H1 (cell line): ENCODE data around the gene GPR176. TPM values are rescaled to one million over a fixed set of nuclear protein-coding genes. Genes with fewer than 3 reads are reported as not detected.

Source experiments
- CTCF ChIA-PET: fragments of 300-600 bp; sonication (Branson Sonifier 250); formaldehyde crosslinking; loops from one replicate; lab custom pipeline; 2021; ENCODE audit not compliant: partially characterized antibody; lab: Charles Lee
- POLR2A ChIA-PET: fragments of 300-600 bp; sonication (Branson Sonifier 250); formaldehyde crosslinking; loops from one replicate; lab custom pipeline; 2021; ENCODE audit warnings: inconsistent platforms; ENCODE audit not compliant: partially characterized antibody; lab: Charles Lee
- DNase-seq, 2 experiments: peaks; one replicate each; pipeline versions ENCODE4 v3.0.0 to v3.0.0-alpha.2; 2010 to 2022; ENCODE audit warnings: low spot score in 2 of 2, low read depth in 1 of 2, mixed read lengths in 1 of 2
- FAIRE-seq: peaks from 2 replicates; lab custom pipeline; 2011; peaks lifted over from hg19 to GRCh38; lab: Jason Lieb, UNC
- H2AFZ ChIP-seq: 2 replicates; pipeline ENCODE4 v1.8.1; 2012; ENCODE audit warnings: low read length, inconsistent platforms
- H2AK5ac ChIP-seq: 2 replicates; pipeline ENCODE4 v1.6.1; 2013; ENCODE audit warnings: low read depth, low read length
- H2BK120ac ChIP-seq: replicated peaks from 2 replicates; pipeline ENCODE3; 2013; ENCODE audit warnings: low read depth, low read length, inconsistent platforms
- H2BK12ac ChIP-seq: 2 replicates; pipeline ENCODE4 v1.6.1; 2013; ENCODE audit warnings: low read depth, low read length
- H2BK15ac ChIP-seq: 2 replicates; pipeline ENCODE4 v1.6.1; 2013; ENCODE audit warnings: low read length
- H2BK20ac ChIP-seq: 2 replicates; pipeline ENCODE4 v1.6.1; 2013; ENCODE audit warnings: low read length
- H2BK5ac ChIP-seq: 2 replicates; pipeline ENCODE4 v1.6.1; 2013; ENCODE audit warnings: low read depth, low read length
- H3K14ac ChIP-seq: 2 replicates; pipeline ENCODE4 v1.6.1; 2013; ENCODE audit warnings: inconsistent platforms; ENCODE audit not compliant: insufficient read length
- H3K18ac ChIP-seq: 2 replicates; pipeline ENCODE4 v1.6.1; 2013; ENCODE audit warnings: low read length; ENCODE audit errors: extremely low read depth
- H3K23ac ChIP-seq: 2 replicates; pipeline ENCODE4 v1.6.1; 2013; ENCODE audit warnings: inconsistent platforms; ENCODE audit not compliant: insufficient read length
- H3K23me2 ChIP-seq: 2 replicates; pipeline ENCODE4 v1.6.1; 2013; ENCODE audit warnings: low read depth, low read length
- H3K27ac ChIP-seq: 2 replicates; pipeline ENCODE4 v1.6.1; 2011; ENCODE audit warnings: low read depth, low read length, inconsistent platforms
- H3K27me3 ChIP-seq, 4 experiments: replicated peaks in 1 of 4; 1 replicate in 1 of 4; 2 replicates in 3 of 4; pipeline versions ENCODE4 v1.6.1 to v1.8.1; 2011 to 2013; ENCODE audit warnings: low read length in 3 of 4, mild to moderate bottlenecking in 3 of 4, inconsistent platforms in 2 of 4, mixed read lengths in 2 of 4, moderate library complexity in 1 of 4; ENCODE audit not compliant: control insufficient read depth in 3 of 4, insufficient read depth in 3 of 4; ENCODE audit errors: extremely low read depth in 1 of 4
- H3K36me3 ChIP-seq, 4 experiments: 2 replicates each; pipeline versions ENCODE4 v1.6.1 to v1.8.1; 2011 to 2013; ENCODE audit warnings: mild to moderate bottlenecking in 4 of 4, low read length in 3 of 4, moderate library complexity in 2 of 4, control low read depth in 1 of 4, inconsistent platforms in 1 of 4; ENCODE audit not compliant: insufficient read depth in 4 of 4, control insufficient read depth in 2 of 4
- H3K4ac ChIP-seq: replicated peaks from 2 replicates; pipeline ENCODE3; 2013; ENCODE audit warnings: low read length, low read depth, mixed read lengths, inconsistent platforms; ENCODE audit not compliant: insufficient read length
- H3K4me1 ChIP-seq, 4 experiments: replicated peaks in 1 of 4; 1 replicate in 1 of 4; 2 replicates in 3 of 4; pipeline versions ENCODE4 v1.6.1 to v1.8.1; 2011 to 2013; ENCODE audit warnings: low read length in 3 of 4, inconsistent platforms in 2 of 4, mixed read lengths in 1 of 4; ENCODE audit not compliant: insufficient read depth in 4 of 4, control insufficient read depth in 3 of 4
- H3K4me2 ChIP-seq, 2 experiments: 2 replicates each; pipeline versions ENCODE4 v1.6.1 to v1.8.1; 2011 to 2013; ENCODE audit warnings: low read depth in 2 of 2, low read length in 2 of 2, control low read depth in 1 of 2, inconsistent platforms in 1 of 2, mild to moderate bottlenecking in 1 of 2; ENCODE audit not compliant: insufficient read depth in 1 of 2
- H3K4me3 ChIP-seq, 4 experiments: fragments of 200-600, 300-600 bp in 1 of 4; sonication (generic), shearing (Covaris generic), sonication (Bioruptor Twin) in 1 of 4; 2 replicates each; pipeline versions ENCODE4 v1.5.1 to v1.8.1; 2011 to 2016; ENCODE audit warnings: low read length in 4 of 4, low read depth in 3 of 4, control low read depth in 2 of 4, inconsistent platforms in 2 of 4, mild to moderate bottlenecking in 2 of 4, mixed read lengths in 1 of 4, moderate library complexity in 1 of 4; ENCODE audit not compliant: insufficient read depth in 2 of 4; ENCODE audit errors: extremely low read depth in 1 of 4
- H3K56ac ChIP-seq: replicated peaks from 2 replicates; pipeline ENCODE3; 2013; ENCODE audit warnings: low read depth, mild to moderate bottlenecking, mixed read lengths, low read length, inconsistent platforms; ENCODE audit not compliant: insufficient read length
- H3K79me1 ChIP-seq: 2 replicates; pipeline ENCODE4 v1.6.1; 2013; ENCODE audit warnings: low read depth, low read length, control low read depth
- H3K79me2 ChIP-seq, 2 experiments: 2 replicates each; pipeline versions ENCODE4 v1.6.1 to v1.8.1; 2012 to 2013; ENCODE audit warnings: low read length in 2 of 2, mild to moderate bottlenecking in 2 of 2, inconsistent platforms in 1 of 2; ENCODE audit not compliant: insufficient read depth in 2 of 2, control insufficient read depth in 1 of 2
- H3K9ac ChIP-seq, 4 experiments: replicated peaks in 1 of 4; 1 replicate in 1 of 4; 2 replicates in 3 of 4; pipeline versions ENCODE4 v1.6.1 to v1.8.1; 2011 to 2013; ENCODE audit warnings: low read depth in 3 of 4, low read length in 3 of 4, control low read depth in 2 of 4, mild to moderate bottlenecking in 2 of 4, moderate library complexity in 2 of 4, inconsistent platforms in 1 of 4; ENCODE audit errors: extremely low read depth in 1 of 4
- H3K9me3 ChIP-seq, 2 experiments: 2 replicates each; pipeline versions ENCODE4 v1.6.1 to v1.8.1; 2012 to 2013; ENCODE audit warnings: mild to moderate bottlenecking in 2 of 2, moderate library complexity in 2 of 2, control low read depth in 1 of 2, inconsistent platforms in 1 of 2, low read depth in 1 of 2, low read length in 1 of 2, mixed read lengths in 1 of 2; ENCODE audit not compliant: insufficient read depth in 2 of 2
- H4K20me1 ChIP-seq, 2 experiments: replicated peaks in 1 of 2; 2 replicates each; pipeline versions ENCODE3 to v1.8.1; 2011 to 2013; ENCODE audit warnings: inconsistent platforms in 2 of 2, low read length in 2 of 2, mild to moderate bottlenecking in 1 of 2; ENCODE audit not compliant: insufficient read depth in 2 of 2, control insufficient read depth in 1 of 2
- H4K5ac ChIP-seq: 2 replicates; pipeline ENCODE4 v1.6.1; 2013; ENCODE audit warnings: low read length, low read depth, mixed read lengths, inconsistent platforms; ENCODE audit not compliant: insufficient read length
- H4K8ac ChIP-seq: 2 replicates; pipeline ENCODE4 v1.8.0; 2013; ENCODE audit warnings: mild to moderate bottlenecking, moderate library complexity, low read length, inconsistent platforms; ENCODE audit not compliant: insufficient read depth; ENCODE audit errors: extremely low read depth
- H4K91ac ChIP-seq: replicated peaks from 2 replicates; pipeline ENCODE3; 2013; ENCODE audit warnings: low read length, mixed read lengths, inconsistent platforms; ENCODE audit not compliant: insufficient read length
- EP300 ChIP-seq, 2 experiments: IDR thresholded peaks; 1 replicate in 1 of 2; 2 replicates in 1 of 2; pipeline ENCODE4 v1.6.1; 2011 to 2012; ENCODE audit warnings: low read depth in 2 of 2, low read length in 2 of 2, mild to moderate bottlenecking in 2 of 2, borderline replicate concordance in 1 of 2, inconsistent platforms in 1 of 2, moderate library complexity in 1 of 2
- JUND ChIP-seq: IDR thresholded peaks from 2 replicates; pipeline ENCODE4 v1.6.1; 2011; ENCODE audit warnings: mild to moderate bottlenecking, improper control_type of control experiment, low read length
- MAFK ChIP-seq: IDR thresholded peaks from 2 replicates; pipeline ENCODE4 v1.6.1; 2012; ENCODE audit warnings: low read depth, mild to moderate bottlenecking, improper control_type of control experiment, low read length
- PHF8 ChIP-seq: fragments of 200-600 bp; sonication (generic); conservative IDR thresholded peaks from 2 replicates; pipeline ENCODE4 v1.7.1; 2012; ENCODE audit warnings: low read depth, mild to moderate bottlenecking, inconsistent platforms, low read length, moderate library complexity
- TBP ChIP-seq: IDR thresholded peaks from 2 replicates; pipeline ENCODE4 v1.6.1; 2011; ENCODE audit warnings: low read depth, low read length, improper control_type of control experiment
- WGBS, 2 experiments: shearing (Covaris generic) in 1 of 2; methylation state at CpG; one replicate each; pipeline versions ENCODE4 v1.1.6 to v1.1.7; 2013 to 2015; ENCODE audit warnings: low lambda C conversion rate in 2 of 2, mixed read lengths in 2 of 2, inconsistent platforms in 1 of 2, low coverage in 1 of 2, missing lambda C conversion rate in 1 of 2; ENCODE audit not compliant: insufficient replicate concordance in 2 of 2, insufficient coverage in 1 of 2, insufficient read length in 1 of 2; ENCODE audit errors: extremely low coverage in 1 of 2, missing lambda C conversion rate in 1 of 2; 5-methylcytosine and 5-hydroxymethylcytosine counted together
- polyA plus RNA-seq, 7 experiments: library from polyadenylated mRNA; depleted of rRNA in 3 of 7; stranded (reverse) in 5 of 7; unstranded in 2 of 7; fragments of >200 nt in 5 of 7; fragments of 200-250 nt in 2 of 7; gene quantifications; 1 replicate in 5 of 7; 2 replicates in 1 of 7; 4 replicates in 1 of 7; pipeline versions ENCODE4 v1.2.1 to v1.2.3, GENCODE V29; 2011 to 2013; ENCODE audit warnings: missing spikeins in 2 of 7, mixed read lengths in 2 of 7
- total RNA-seq: library from RNA; stranded (reverse); fragmentation: NEBNext Ultra II Directional; extraction: Animal tissue kit (Norgen Biotek cat#: 25700); gene quantifications from 2 replicates; pipeline ENCODE4 v1.2.1, GENCODE V29; 2021
- TF ChIP-seq, protein P1 (sequence below): IDR thresholded peaks from 2 replicates; pipeline ENCODE4 v1.6.1; 2011; ENCODE audit warnings: low read length, improper control_type of control experiment
- TF ChIP-seq, protein P2 (sequence below): IDR thresholded peaks from 2 replicates; pipeline ENCODE4 v1.6.1; 2012; ENCODE audit warnings: low read length, inconsistent platforms
- TF ChIP-seq, protein P3 (sequence below), 3 experiments: IDR thresholded peaks; 1 replicate in 2 of 3; 2 replicates in 1 of 3; pipeline versions ENCODE4 v1.5.1 to v1.6.1; 2011; ENCODE audit warnings: low read length in 3 of 3, mild to moderate bottlenecking in 3 of 3, inconsistent platforms in 2 of 3, low read depth in 1 of 3, moderate library complexity in 1 of 3; ENCODE audit not compliant: insufficient read depth in 1 of 3; ENCODE audit errors: control extremely low read depth in 1 of 3

GPR176 gene
- total and polyA plus RNA-seq, 2 of the 8 experiments (the other 6 are each of a cell fraction or from before 2014, with no cell fraction given) = 190 to 281 TPM

DNA sequence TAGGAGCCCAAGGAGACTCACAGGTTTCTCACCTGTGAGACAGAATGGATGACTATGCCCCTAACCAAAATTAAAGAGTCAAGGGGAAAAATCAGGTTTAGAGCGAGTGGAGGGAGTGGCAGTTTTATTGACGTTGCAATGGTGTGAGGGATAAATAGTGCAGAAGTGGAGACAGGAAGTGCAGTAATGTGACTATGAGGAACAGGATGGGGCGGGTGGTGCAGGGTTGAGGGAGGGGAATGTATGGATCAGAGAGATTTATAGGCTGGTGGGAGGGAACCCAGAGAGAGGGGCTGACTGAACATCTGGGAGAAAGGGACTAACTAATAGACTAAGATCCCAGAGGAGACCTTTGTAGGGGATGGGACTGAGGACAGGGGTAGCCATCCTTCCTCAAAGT lies 40.3 kb upstream of the GPR176 start:
- Histone ChIP-seq H3K4ac (no peak overlapping the region), H3K9me3 (no peaks in the 10 kb centered on the region), H2BK15ac (no peak overlapping the region), H3K23ac (no peak overlapping the region), H4K5ac (no peak overlapping the region), H2BK5ac (no peak overlapping the region), H3K79me1 (no peaks in the 10 kb centered on the region), H3K36me3 (peaks cover 11 to 74% (median 46%) of the 10 kb centered on the region in 4 experiments), H2BK12ac (no peak overlapping the region), H3K79me2 (no peaks in the 10 kb centered on the region), H2BK20ac (no peak overlapping the region), H3K4me3 (no peak overlapping the region), H3K56ac (no peak overlapping the region), H3K9ac (no peak overlapping the region), H4K8ac (no peak overlapping the region), H3K23me2 (no peaks in the 10 kb centered on the region), H2AFZ (no peak overlapping the region), H3K27me3 (no peaks in the 10 kb centered on the region), H3K27ac (no peak overlapping the region), H3K18ac (no peak overlapping the region), H2AK5ac (no peak overlapping the region), H3K14ac (no peak overlapping the region), H3K4me1 (0 out of 7 replicates have a peak, but pooled peaks cover 0 to 4% (median 0%) of the 10 kb centered on the region in 4 experiments), H4K91ac (no peak overlapping the region), H4K20me1 (peaks cover 0 to 2% of the 10 kb centered on the region in 2 experiments), H2BK120ac (no peak overlapping the region), H3K4me2 (no peak overlapping the region)
- ChIA-PET POLR2A (interaction anchor here (0.6 kb wide), 1 partner anchor 12 kb away, joined by 4 read pairs; no protein-coding TSS in a partner anchor), CTCF (no interaction called here)
- 86% methylated on average over 3 of the region's 3 CpGs; no CpG with 5 or more reads in 1 of the 2 experiments for WGBS, 2 experiments
- DNase-seq (no peak), FAIRE-seq (no peak)
- TF ChIP-seq TBP (no peak), JUND (no peak), MAFK (no peak), EP300 (IDR thresholded peaks at IDR 0.05; ENCODE audit: borderline replicate concordance in 1 of 2, low read depth in 2 of 2, low read length in 2 of 2) (no peak), PHF8 (no peak)
- TF ChIP-seq, protein P1, sequence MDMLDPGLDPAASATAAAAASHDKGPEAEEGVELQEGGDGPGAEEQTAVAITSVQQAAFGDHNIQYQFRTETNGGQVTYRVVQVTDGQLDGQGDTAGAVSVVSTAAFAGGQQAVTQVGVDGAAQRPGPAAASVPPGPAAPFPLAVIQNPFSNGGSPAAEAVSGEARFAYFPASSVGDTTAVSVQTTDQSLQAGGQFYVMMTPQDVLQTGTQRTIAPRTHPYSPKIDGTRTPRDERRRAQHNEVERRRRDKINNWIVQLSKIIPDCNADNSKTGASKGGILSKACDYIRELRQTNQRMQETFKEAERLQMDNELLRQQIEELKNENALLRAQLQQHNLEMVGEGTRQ = no peak
- TF ChIP-seq, protein P2, sequence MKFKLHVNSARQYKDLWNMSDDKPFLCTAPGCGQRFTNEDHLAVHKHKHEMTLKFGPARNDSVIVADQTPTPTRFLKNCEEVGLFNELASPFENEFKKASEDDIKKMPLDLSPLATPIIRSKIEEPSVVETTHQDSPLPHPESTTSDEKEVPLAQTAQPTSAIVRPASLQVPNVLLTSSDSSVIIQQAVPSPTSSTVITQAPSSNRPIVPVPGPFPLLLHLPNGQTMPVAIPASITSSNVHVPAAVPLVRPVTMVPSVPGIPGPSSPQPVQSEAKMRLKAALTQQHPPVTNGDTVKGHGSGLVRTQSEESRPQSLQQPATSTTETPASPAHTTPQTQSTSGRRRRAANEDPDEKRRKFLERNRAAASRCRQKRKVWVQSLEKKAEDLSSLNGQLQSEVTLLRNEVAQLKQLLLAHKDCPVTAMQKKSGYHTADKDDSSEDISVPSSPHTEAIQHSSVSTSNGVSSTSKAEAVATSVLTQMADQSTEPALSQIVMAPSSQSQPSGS = no peak
- TF ChIP-seq, protein P3, sequence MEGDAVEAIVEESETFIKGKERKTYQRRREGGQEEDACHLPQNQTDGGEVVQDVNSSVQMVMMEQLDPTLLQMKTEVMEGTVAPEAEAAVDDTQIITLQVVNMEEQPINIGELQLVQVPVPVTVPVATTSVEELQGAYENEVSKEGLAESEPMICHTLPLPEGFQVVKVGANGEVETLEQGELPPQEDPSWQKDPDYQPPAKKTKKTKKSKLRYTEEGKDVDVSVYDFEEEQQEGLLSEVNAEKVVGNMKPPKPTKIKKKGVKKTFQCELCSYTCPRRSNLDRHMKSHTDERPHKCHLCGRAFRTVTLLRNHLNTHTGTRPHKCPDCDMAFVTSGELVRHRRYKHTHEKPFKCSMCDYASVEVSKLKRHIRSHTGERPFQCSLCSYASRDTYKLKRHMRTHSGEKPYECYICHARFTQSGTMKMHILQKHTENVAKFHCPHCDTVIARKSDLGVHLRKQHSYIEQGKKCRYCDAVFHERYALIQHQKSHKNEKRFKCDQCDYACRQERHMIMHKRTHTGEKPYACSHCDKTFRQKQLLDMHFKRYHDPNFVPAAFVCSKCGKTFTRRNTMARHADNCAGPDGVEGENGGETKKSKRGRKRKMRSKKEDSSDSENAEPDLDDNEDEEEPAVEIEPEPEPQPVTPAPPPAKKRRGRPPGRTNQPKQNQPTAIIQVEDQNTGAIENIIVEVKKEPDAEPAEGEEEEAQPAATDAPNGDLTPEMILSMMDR (IDR thresholded peaks at IDR 0.05; ENCODE audit: control extremely low read depth in 1 of 3, insufficient read depth in 1 of 3, low read depth in 1 of 3, low read length in 3 of 3) = no peak
